ENCODE measurements around the gene PLOD3. TPM values are rescaled to one million over a fixed set of nuclear protein-coding genes. Genes with fewer than 3 reads are reported as not detected.
A peak's percentile ranks its signal among the peaks of the same experiment; 100 is the strongest.

The PLOD3 gene
- total RNA-seq, 1 experiment from 2014 or later, result 74.5 TPM

- no peaks in the 10 kb centered on the region; the same call in 1 of the 2 replicates for H3K27me3 Mint-ChIP-seq (ENCODE audit: low read depth)
- no peak overlapping the region for H2BK12ac ChIP-seq (ENCODE audit: insufficient read length, low read depth, low read length)
- no peak overlapping the region for H2AFZ ChIP-seq (ENCODE audit: low read length)
- no peak overlapping the region for H4K91ac ChIP-seq (ENCODE audit: insufficient read length, low read depth, low read length)
- H3K18ac ChIP-seq (ENCODE audit: insufficient read length, low read depth, low read length), result no peak overlapping the region
- H3K23me2 ChIP-seq (ENCODE audit: insufficient read length, low read depth, low read length, poor library complexity, severe bottlenecking), result peaks cover 8% of the 10 kb centered on the region
- no peak overlapping the region for H3K9ac ChIP-seq (ENCODE audit: extremely low read depth, insufficient read length, low read length)
- peak overlapping the region; percentile 93 to 96 for H3K4me3 Mint-ChIP-seq
- no peaks in the 10 kb centered on the region for H3K79me1 ChIP-seq (ENCODE audit: insufficient read depth, low read depth, low read length, poor library complexity, severe bottlenecking)
- peaks cover 6 to 38% (median 23%) of the 10 kb centered on the region in 3 experiments; a peak in 6 of 7 replicates for H3K36me3 Mint-ChIP-seq (ENCODE audit: insufficient read depth in 1 of 3, low read depth in 3 of 3)
- no peak overlapping the region for H3K23ac ChIP-seq (ENCODE audit: insufficient read length, low read depth, low read length)
- H3K4ac ChIP-seq (ENCODE audit: low read depth, low read length), result no peak overlapping the region
- no peak overlapping the region for H3K56ac ChIP-seq (ENCODE audit: insufficient read length, low read depth, low read length)
- no peaks in the 10 kb centered on the region for H3K9me3 ChIP-seq (ENCODE audit: control insufficient read depth, low read depth, low read length)
- no peak overlapping the region for H2BK120ac ChIP-seq (ENCODE audit: low read depth, low read length, poor library complexity, severe bottlenecking)
- H4K5ac ChIP-seq (ENCODE audit: insufficient read length, low read depth, low read length), result no peak overlapping the region
- no peak for DNase-seq
- no peaks in the 10 kb centered on the region for H3K9me3 Mint-ChIP-seq
- no peak overlapping the region for H3K27ac ChIP-seq (ENCODE audit: insufficient read length, low read depth, low read length)
- no peak for TF ChIP-seq CTCF (conservative IDR thresholded peaks at IDR 0.05)
- peaks cover 4% of the 10 kb centered on the region for H4K20me1 ChIP-seq (ENCODE audit: control insufficient read depth, insufficient read depth, insufficient read length)
- no peaks in the 10 kb centered on the region for H3K4me1 ChIP-seq (ENCODE audit: insufficient read depth, low read length)
- H2AK5ac ChIP-seq (ENCODE audit: insufficient read length, low read length), result no peak overlapping the region
- no peak overlapping the region for H2BK20ac ChIP-seq (ENCODE audit: low read depth, low read length, poor library complexity, severe bottlenecking)
- H4K8ac ChIP-seq (replicated peaks; ENCODE audit: insufficient read length, low read depth, low read length), result no peak overlapping the region
- H3K4me1 Mint-ChIP-seq, result peaks cover 17 to 20% of the 10 kb centered on the region in 2 experiments
- peak overlapping the region; percentile 84 to 96 (median 93) for H3K27ac Mint-ChIP-seq
- no CpG with 5 or more reads among the region's 32 CpGs for WGBS (ENCODE audit: extremely low coverage, insufficient read length, low lambda C conversion rate)
- H3K4me2 ChIP-seq (ENCODE audit: insufficient read depth, insufficient read length, low read length), result peak overlapping the region; percentile 94
- no peak overlapping the region for H2BK5ac ChIP-seq (ENCODE audit: insufficient read length, low read length)
- H3K79me2 ChIP-seq (ENCODE audit: insufficient read depth, low read length), result no peaks in the 10 kb centered on the region
- no peak overlapping the region for H2BK15ac ChIP-seq (ENCODE audit: low read depth, low read length)
- no peak overlapping the region for H3K14ac ChIP-seq (ENCODE audit: insufficient read depth, low read length)
- H3K27me3 ChIP-seq (ENCODE audit: insufficient read depth, low read length), result no peaks in the 10 kb centered on the region
- no peak overlapping the region for H3T11ph ChIP-seq (ENCODE audit: low read length)
These were observed 27.8 kb upstream of the PLOD3 start for GRCh38 chr7:101245147-101245668.

Measured in H9 (cell line).